GM18502 (cell line): ENCODE measurements around the gene SH3PXD2B.

Experiments
- ATAC-seq: cut with Tn5 transposase; IDR thresholded peaks from one replicate; pipeline ENCODE4 v1.9.1; 2021; ENCODE audit warnings: mild to moderate bottlenecking; ENCODE audit not compliant: unreplicated experiment, poor library complexity

SH3PXD2B gene

GRCh38 chr5:172455087-172455381 is 709 bp upstream of the SH3PXD2B start:
- ATAC-seq: no peak

- ATAC-seq: no peak
Observed at GRCh38 chr5:172453986-172454357, 353 bp downstream of the SH3PXD2B start.

GRCh38 chr5:172453206-172453985 is 929 bp downstream of the SH3PXD2B start:
- no peak for ATAC-seq

GRCh38 chr5:172452398-172453205 is 1.7 kb downstream of the SH3PXD2B start:
- ATAC-seq: no peak

- no peak for ATAC-seq
Observed at GRCh38 chr5:172451771-172452197, 2.5 kb downstream of the SH3PXD2B start.

GRCh38 chr5:172450861-172451695 is 3.2 kb downstream of the SH3PXD2B start:
- no peak for ATAC-seq

- no peak for ATAC-seq
Observed at GRCh38 chr5:172450453-172450852, 3.9 kb downstream of the SH3PXD2B start.

- no peak for ATAC-seq
Observed at GRCh38 chr5:172448999-172449398, 5.3 kb downstream of the SH3PXD2B start.

- ATAC-seq: no peak
Observed at GRCh38 chr5:172447646-172448365, 6.5 kb downstream of the SH3PXD2B start.

- no peak for ATAC-seq
Observed at GRCh38 chr5:172446336-172447051, 7.8 kb downstream of the SH3PXD2B start.

GRCh38 chr5:172445866-172446265 is 8.5 kb downstream of the SH3PXD2B start:
- ATAC-seq: no peak

GRCh38 chr5:172444626-172445365 is 9.5 kb downstream of the SH3PXD2B start:
- no peak for ATAC-seq

GRCh38 chr5:172444110-172444510 is 10.2 kb downstream of the SH3PXD2B start:
- ATAC-seq: no peak

- ATAC-seq: no peak
Observed at GRCh38 chr5:172443441-172444109, 10.8 kb downstream of the SH3PXD2B start.

GRCh38 chr5:172442592-172442991 is 11.7 kb downstream of the SH3PXD2B start:
- no peak for ATAC-seq

GRCh38 chr5:172441262-172441751 is 13.0 kb downstream of the SH3PXD2B start:
- ATAC-seq: no peak

GRCh38 chr5:172440486-172440885 is 13.8 kb downstream of the SH3PXD2B start:
- no peak for ATAC-seq

GRCh38 chr5:172439785-172440477 is 14.4 kb downstream of the SH3PXD2B start:
- ATAC-seq: no peak
